HepG2 (cell line): ENCODE results near the gene ZNF512B. TPM values are rescaled to one million over a fixed set of nuclear protein-coding genes. Genes with fewer than 3 reads are reported as not detected.
A peak's percentile ranks its signal among the peaks of the same experiment; 100 is the strongest.

Experiments used
- ARID2 ChIP-seq: sonication (generic); formaldehyde crosslinking; IDR thresholded peaks from 2 replicates; pipeline ENCODE4 v1.8.1; 2022; ENCODE audit warnings: mild to moderate bottlenecking, missing genetic modification reagents, borderline replicate concordance
- ATF4 ChIP-seq, 2 experiments: fragments of 450-650 bp in 1 of 2; sonication (generic) in 1 of 2; formaldehyde crosslinking; IDR thresholded peaks; 2 replicates each; pipeline versions ENCODE4 v1.5.0 to v1.8.0; 2020 to 2022; ENCODE audit warnings: mild to moderate bottlenecking in 1 of 2, missing genetic modification reagents in 1 of 2
- CAMTA2 ChIP-seq: sonication (generic); formaldehyde crosslinking; IDR thresholded peaks from 2 replicates; pipeline ENCODE4 v1.4.0; 2020; ENCODE audit warnings: mild to moderate bottlenecking, missing genetic modification reagents, borderline replicate concordance
- CERS6 ChIP-seq: sonication (generic); formaldehyde crosslinking; IDR thresholded peaks from 2 replicates; pipeline ENCODE4 v1.5.0; 2020; ENCODE audit warnings: missing genetic modification reagents
- DR1 ChIP-seq: sonication (generic); formaldehyde crosslinking; IDR thresholded peaks from 2 replicates; pipeline ENCODE4 v1.8.0; 2021; ENCODE audit warnings: mild to moderate bottlenecking, missing genetic modification reagents, inconsistent platforms
- NBN ChIP-seq: fragments of 450-650 bp; conservative IDR thresholded peaks from 2 replicates; pipeline ENCODE4 v1.6.1; 2017
- NKX3-1 ChIP-seq: sonication (generic); formaldehyde crosslinking; IDR thresholded peaks from 2 replicates; pipeline ENCODE4 v1.5.0; 2020; ENCODE audit warnings: missing genetic modification reagents
- PHF20 ChIP-seq: sonication (generic); formaldehyde crosslinking; IDR thresholded peaks from 2 replicates; pipeline ENCODE4 v1.5.0; 2020; ENCODE audit warnings: mild to moderate bottlenecking, missing genetic modification reagents
- PITX1 ChIP-seq: sonication (generic); formaldehyde crosslinking; IDR thresholded peaks from 2 replicates; pipeline ENCODE4 v1.5.1; 2020; ENCODE audit warnings: mild to moderate bottlenecking, missing genetic modification reagents
- POLR2AphosphoS5 ChIP-seq: IDR thresholded peaks from 2 replicates; pipeline ENCODE4 v1.6.1; 2012; ENCODE audit warnings: low read depth, low read length
- SOX13 ChIP-seq, 3 experiments: fragments of 450-650 bp in 1 of 3; sonication (generic) in 1 of 3; formaldehyde crosslinking in 1 of 3; IDR thresholded peaks in 2 of 3; conservative IDR thresholded peaks in 1 of 3; 2 replicates each; pipeline versions ENCODE4 v1.5.0 to v1.6.1; 2016 to 2020; ENCODE audit warnings: antibody characterized with exemption in 1 of 3, mild to moderate bottlenecking in 1 of 3, missing compliant biosample characterization in 1 of 3, missing genetic modification reagents in 1 of 3, moderate library complexity in 1 of 3
- SYNCRIP ChIP-seq: fragments of 200-400 bp; formaldehyde crosslinking; IDR thresholded peaks from 2 replicates; pipeline ENCODE4 v1.6.1; 2018; ENCODE audit warnings: mild to moderate bottlenecking, low read depth, low read length; ENCODE audit not compliant: insufficient read depth
- TARDBP ChIP-seq: sonication (generic); formaldehyde crosslinking; IDR thresholded peaks from 2 replicates; pipeline ENCODE4 v1.8.0; 2022; ENCODE audit warnings: mild to moderate bottlenecking, missing genetic modification reagents
- TBL1XR1 ChIP-seq: fragments of 150-350 bp; IDR thresholded peaks from 2 replicates; pipeline ENCODE4 v1.6.1; 2014; ENCODE audit warnings: borderline replicate concordance, low read length; ENCODE audit not compliant: partially characterized antibody
- TOPORS ChIP-seq: sonication (generic); formaldehyde crosslinking; IDR thresholded peaks from 2 replicates; pipeline ENCODE4 v1.8.0; 2023; ENCODE audit warnings: mild to moderate bottlenecking, missing genetic modification reagents
- TP53 ChIP-seq: sonication (generic); formaldehyde crosslinking; conservative IDR thresholded peaks from 2 replicates; pipeline ENCODE4 v1.4.0; 2020; ENCODE audit warnings: missing genetic modification reagents
- TRIM22 ChIP-seq: fragments of 450-650 bp; IDR thresholded peaks from 2 replicates; pipeline ENCODE4 v1.6.1; 2017
- ZBTB42 ChIP-seq: sonication (generic); formaldehyde crosslinking; IDR thresholded peaks from 2 replicates; pipeline ENCODE4 v1.5.0; 2020; ENCODE audit warnings: mild to moderate bottlenecking, missing genetic modification reagents
- ZC3H13 ChIP-seq: sonication (generic); formaldehyde crosslinking; IDR thresholded peaks from 2 replicates; pipeline ENCODE4 v1.8.1; 2023; ENCODE audit warnings: mild to moderate bottlenecking, missing genetic modification reagents, moderate library complexity
- ZIK1 ChIP-seq: sonication (generic); formaldehyde crosslinking; IDR thresholded peaks from 2 replicates; pipeline ENCODE4 v1.5.0; 2020; ENCODE audit warnings: mild to moderate bottlenecking, low read depth, missing genetic modification reagents, borderline replicate concordance
- ZNF3 ChIP-seq: IDR thresholded peaks from 2 replicates; pipeline ENCODE4 v1.7.0; 2017; ENCODE audit warnings: inconsistent platforms
- ZNF337 ChIP-seq: sonication (generic); formaldehyde crosslinking; IDR thresholded peaks from 2 replicates; pipeline ENCODE4 v1.5.1; 2020; ENCODE audit warnings: missing genetic modification reagents, low read depth, mild to moderate bottlenecking, borderline replicate concordance
- ZNF512B ChIP-seq: sonication (generic); formaldehyde crosslinking; IDR thresholded peaks from 2 replicates; pipeline ENCODE4 v1.5.1; 2020; ENCODE audit warnings: missing genetic modification reagents, mild to moderate bottlenecking, borderline replicate concordance
- ZNF552 ChIP-seq: sonication (generic); formaldehyde crosslinking; IDR thresholded peaks from 2 replicates; pipeline ENCODE4 v1.9.0; 2022; ENCODE audit warnings: missing genetic modification reagents, mild to moderate bottlenecking, borderline replicate concordance
- ZNF841 ChIP-seq: sonication (generic); formaldehyde crosslinking; IDR thresholded peaks from 2 replicates; pipeline ENCODE4 v1.8.1; 2023; ENCODE audit warnings: missing genetic modification reagents, borderline replicate concordance
- ZSCAN22 ChIP-seq: sonication (generic); formaldehyde crosslinking; IDR thresholded peaks from 2 replicates; pipeline ENCODE4 v1.4.0; 2020; ENCODE audit warnings: mild to moderate bottlenecking, missing genetic modification reagents
- ZSCAN9 ChIP-seq: IDR thresholded peaks from 2 replicates; pipeline ENCODE4 v1.6.1; 2016; ENCODE audit warnings: borderline replicate concordance
- polyA plus RNA-seq, 8 experiments: library from polyadenylated mRNA; depleted of rRNA in 3 of 8; stranded (reverse) in 7 of 8; unstranded in 1 of 8; fragments of >200 nt; fragmentation: Illumina TruSeq in 4 of 8; extraction: Trizol in 4 of 8; gene quantifications; 2 replicates each; pipeline versions ENCODE4 v1.2.1 to v1.2.3, GENCODE V29; 2011 to 2016; ENCODE audit warnings: low read depth in 4 of 8, missing spikeins in 1 of 8, mixed read lengths in 1 of 8; ENCODE audit not compliant: insufficient read depth in 1 of 8
- total RNA-seq, 5 experiments: library from RNA; depleted of rRNA; stranded (reverse); fragments of >200 nt; fragmentation: Illumina TruSeq; extraction: Trizol; gene quantifications; 2 replicates each; pipeline ENCODE4 v1.2.3, GENCODE V29; 2016; ENCODE audit warnings: low read depth in 1 of 5

ZNF512B gene
- total and polyA plus RNA-seq, 2 of the 13 experiments (the other 11 are each of a cell fraction or from before 2014, with no cell fraction given) = 11.5 to 30.6 TPM

GRCh38 chr20:63973160-63973479 lies 3.4 kb upstream of the ZNF512B start (continued):
- TF ChIP-seq PITX1 (CRISPR knock-in tag) (no peak), ZNF512B (no peak), ZNF841 (no peak), TARDBP (CRISPR knock-in tag) (no peak), NBN (0 out of 2 replicates have a peak, but pooled peaks have one; percentile 70), CAMTA2 (no peak), CERS6 (no peak), ZSCAN22 (CRISPR knock-in tag) (no peak), NKX3-1 (CRISPR knock-in tag) (no peak), ZNF3 (no peak), POLR2AphosphoS5 (no peak), SOX13 (IDR thresholded peaks at IDR 0.05) (0 out of 2 replicates have a peak, but pooled peaks have one; percentile 28), SOX13 (CRISPR knock-in tag; conservative IDR thresholded peaks at IDR 0.05 in 1 of 2, IDR thresholded peaks at IDR 0.05 in 1 of 2) (no peak), TRIM22 (0 out of 2 replicates have a peak, but pooled peaks have one; percentile 64), ZNF337 (CRISPR knock-in tag) (no peak), ATF4 (CRISPR knock-in tag; IDR thresholded peaks at IDR 0.05) (no peak), ZC3H13 (0 out of 2 replicates have a peak, but pooled peaks have one; percentile 72), ZIK1 (CRISPR knock-in tag) (no peak), ZSCAN9 (CRISPR knock-in tag) (no peak), ZNF552 (no peak), TOPORS (CRISPR knock-in tag) (0 out of 2 replicates have a peak, but pooled peaks have one; percentile 19), TBL1XR1 (no peak), ZBTB42 (CRISPR knock-in tag) (no peak), DR1 (CRISPR knock-in tag) (no peak), PHF20 (CRISPR knock-in tag) (no peak), SYNCRIP (no peak), ARID2 (CRISPR knock-in tag) (0 out of 2 replicates have a peak, but pooled peaks have one; percentile 31), TP53 (CRISPR knock-in tag) (no peak)
